GM11168 (cell line): ENCODE measurements around the gene MPV17.
"Not testable (repeated sequence)": the region's sequence is repeated elsewhere in the genome, so short reads cannot be mapped to it uniquely, and the experiment has no call there.

ENCODE experiments used
- in situ Hi-C: fragments of 300-500 bp; cut with MboI; formaldehyde crosslinking; loops from one replicate; pipeline ENCODE4 v1.12.0; 2022; ENCODE audit warnings: low sequenced_read_pairs; ENCODE audit not compliant: unreplicated experiment

The MPV17 gene, protein sequence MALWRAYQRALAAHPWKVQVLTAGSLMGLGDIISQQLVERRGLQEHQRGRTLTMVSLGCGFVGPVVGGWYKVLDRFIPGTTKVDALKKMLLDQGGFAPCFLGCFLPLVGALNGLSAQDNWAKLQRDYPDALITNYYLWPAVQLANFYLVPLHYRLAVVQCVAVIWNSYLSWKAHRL

DNA sequence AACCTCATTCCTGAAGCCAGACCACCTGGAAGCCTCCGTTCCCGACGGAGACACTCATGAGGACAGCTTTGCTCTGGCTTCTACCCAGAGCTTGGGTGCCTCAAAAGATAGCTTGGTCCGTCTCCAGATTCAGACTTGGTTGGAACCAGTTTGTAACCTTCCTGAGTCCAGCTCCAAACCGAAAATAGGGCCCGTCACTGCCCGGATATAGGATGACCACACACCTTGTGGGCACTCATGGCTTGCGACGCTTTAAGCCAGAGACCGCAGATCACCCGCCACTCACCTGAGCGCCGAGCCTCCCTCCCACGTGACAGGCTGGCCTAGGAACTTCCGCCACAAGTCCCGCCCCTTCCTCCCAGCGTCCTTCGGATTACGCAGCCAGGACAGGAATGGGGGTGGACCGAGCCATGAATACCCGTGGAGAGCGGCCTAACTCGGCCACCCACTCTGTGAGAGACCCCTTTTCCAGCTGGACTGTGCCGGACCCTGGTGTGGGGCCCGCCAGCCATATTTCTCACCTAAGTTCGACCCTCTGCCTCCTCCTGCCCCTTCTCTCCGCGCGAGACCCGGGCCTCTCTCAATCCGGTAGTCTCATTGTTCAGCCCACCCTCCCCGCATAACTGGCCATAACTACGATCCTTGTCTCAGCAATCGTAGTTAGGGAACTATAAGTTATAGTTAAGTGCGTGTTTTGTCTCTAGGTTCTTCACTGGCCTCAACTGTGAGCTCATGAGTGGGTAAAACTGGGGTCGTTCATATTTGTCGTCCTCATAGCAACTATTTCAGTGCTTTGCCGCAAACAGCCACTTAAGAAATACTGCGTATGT, at the start of gene MPV17:
TSS of gene MPV17 (minus strand) at position 332 of the 830 bp plus-strand sequence. CDS start 580 bp downstream, outside the sequence.
- in situ Hi-C loops: no loop called here

DNA sequence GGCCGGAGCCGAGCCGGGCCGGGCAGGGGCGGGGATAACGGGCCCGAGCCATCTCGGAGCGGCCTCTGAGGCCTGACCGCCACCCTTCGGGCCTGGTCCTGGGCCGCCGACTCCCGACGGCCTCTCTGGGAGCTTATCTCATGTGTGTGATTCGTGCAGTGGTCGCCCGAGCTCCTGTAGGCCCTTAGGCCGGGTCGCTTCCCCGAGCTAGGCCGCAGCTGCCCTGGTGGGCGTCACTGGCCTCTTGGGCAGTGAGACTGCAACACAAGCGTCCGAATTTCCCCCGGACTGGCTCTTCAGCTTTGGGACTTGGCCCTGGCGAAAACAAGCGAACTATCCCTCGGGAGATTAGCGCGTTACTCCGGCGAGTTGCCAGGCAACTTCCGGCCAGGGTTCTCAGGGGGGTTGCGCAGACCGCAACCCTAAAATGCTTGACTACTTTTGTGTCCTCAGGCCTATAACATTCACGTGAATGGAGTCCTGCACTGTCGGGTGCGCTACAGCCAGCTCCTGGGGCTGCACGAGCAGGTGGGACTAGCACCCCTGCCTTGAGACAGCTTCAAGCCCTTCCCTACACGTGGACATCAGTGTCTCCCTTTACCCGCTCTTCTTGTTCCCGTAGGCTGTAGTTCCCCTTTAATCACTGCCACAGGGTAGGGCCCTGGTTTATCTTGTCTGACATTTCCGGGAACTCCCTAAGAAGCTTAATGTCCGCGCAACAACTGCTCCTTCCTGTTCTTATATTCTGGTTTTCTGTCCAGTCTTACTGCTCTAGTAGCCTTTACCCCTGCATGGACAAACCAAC, 48.1 kb upstream of the MPV17 start:
- in situ Hi-C loops: no loop called here

DNA sequence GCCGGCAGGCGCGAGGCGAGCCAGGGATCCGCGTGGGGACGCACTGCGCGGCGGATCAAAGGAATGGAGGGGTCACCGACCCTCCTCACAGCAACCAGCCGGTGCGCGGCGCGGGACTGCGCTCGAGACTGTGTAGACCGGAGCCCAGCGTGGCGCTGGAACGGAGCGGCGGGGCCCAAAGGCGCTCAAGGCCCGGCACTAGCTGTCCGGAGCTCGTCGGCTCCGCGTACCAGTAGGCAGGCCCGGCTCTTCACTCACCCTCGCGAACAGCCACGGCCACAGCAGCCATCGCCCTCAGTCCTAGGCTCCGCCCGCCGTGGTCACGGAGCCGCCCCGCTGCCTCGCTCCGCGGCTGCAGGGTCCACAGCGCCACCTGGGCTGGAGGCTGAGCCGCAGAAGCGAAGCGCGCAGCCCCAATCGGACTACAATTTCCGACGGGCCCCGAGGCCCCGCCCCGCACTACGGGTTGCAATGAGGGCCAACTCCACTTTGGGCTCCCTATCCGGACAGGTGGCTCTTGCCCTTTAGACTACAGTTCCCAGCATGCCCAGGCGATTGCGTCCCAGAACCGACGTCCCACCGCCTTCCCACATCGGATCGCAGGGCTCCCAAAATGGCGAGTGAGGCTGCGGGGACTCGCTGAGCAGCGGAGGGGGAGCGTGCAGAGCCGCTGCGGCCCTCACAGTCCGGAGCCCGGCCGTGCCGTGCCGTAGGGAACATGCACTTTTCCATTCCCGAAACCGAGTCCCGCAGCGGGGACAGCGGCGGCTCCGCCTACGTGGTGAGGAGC, 47.3 kb upstream of the MPV17 start, which contains the start of the genes EIF2B4 and SNX17:
TSS of gene EIF2B4 (minus strand) at position 313 of the 790 bp plus-strand sequence. CDS start at position 289, 24 bp downstream.
TSS of gene SNX17 (plus strand) at position 591 of the 790 bp plus-strand sequence. CDS start at position 719, 128 bp downstream.
- in situ Hi-C loops: no loop called here

DNA sequence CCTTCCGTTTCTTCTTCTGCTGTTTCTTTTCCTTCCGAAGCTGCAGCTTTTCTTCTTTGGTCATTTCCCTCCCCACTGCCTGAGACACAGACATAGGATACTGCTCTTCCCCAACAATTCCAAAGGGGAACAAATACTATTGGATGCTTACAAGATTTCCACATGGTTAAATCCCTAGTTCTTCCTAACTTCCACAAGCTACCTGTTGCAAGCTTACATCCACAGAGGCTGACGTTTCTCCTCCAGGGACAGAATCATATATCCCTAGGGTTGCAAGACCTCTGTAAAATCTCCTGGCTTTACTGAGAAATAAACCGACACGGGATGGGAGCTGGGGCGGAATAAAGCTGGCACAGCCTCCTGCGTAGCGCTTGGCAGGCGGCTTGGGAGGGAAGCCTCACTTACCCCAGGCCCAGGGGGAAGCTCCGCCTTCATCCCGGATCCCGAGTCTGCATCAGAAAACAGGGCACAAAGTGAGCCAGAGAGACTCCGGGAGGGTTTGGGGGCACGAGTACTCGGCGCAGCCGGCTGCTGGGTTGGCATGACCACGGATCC, 46.7 kb upstream of the MPV17 start:
- in situ Hi-C loops: no loop called here

DNA sequence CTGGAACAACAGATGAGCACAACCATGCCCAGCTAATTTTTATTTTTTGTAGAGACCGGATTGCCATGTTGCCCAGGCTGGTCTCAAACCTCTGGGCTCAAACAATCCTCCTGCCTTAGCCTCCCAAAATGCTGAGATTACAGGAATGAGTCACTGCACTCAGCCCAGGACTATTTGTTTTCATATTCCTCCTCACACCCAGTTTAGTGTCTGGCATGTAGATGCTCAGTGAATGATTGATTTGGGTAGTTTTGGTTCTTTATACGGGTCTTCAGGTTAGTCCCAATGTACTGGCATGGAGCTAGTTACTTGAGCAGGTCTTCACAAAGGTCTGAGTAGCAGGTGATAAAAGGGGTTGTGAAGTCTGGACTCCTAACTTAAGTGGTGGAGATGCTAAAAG, 41.0 kb upstream of the MPV17 start:
- in situ Hi-C loops: no loop called here

DNA sequence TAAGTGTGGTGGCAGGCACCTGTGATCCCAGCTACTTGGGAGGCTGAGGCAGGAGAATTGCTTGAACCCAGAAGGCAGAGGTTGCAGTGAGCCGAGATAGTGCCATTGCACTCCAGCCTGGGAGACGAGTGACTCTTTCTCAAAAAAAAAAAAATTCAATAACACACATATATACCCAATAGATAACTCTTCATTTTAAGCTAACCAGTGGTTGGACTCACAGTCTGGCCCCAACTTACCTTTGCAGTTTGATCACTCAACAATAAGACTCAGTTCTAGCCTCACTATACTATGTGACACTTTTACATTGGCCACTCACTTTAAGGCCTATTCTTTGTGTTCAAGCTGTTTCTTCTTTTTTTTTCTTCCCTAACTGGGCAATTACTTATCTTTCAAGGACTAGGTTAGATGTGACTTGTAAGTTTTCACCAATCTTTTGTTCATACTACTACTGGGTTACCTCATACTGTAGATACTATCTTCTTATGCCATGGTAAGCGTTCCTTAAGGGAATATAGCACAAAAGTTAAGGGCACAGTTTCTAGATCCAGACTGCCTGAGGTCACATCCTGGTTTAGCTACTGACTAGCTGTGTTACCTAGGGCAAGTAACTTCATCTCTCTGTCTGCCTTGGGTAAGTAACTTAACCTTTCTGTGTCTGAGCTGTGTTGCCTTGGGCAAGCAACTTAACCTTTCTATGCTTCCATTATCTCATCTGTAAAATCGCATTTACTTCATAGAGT, 40.0 kb upstream of the MPV17 start:
- in situ Hi-C loops: no loop called here

DNA sequence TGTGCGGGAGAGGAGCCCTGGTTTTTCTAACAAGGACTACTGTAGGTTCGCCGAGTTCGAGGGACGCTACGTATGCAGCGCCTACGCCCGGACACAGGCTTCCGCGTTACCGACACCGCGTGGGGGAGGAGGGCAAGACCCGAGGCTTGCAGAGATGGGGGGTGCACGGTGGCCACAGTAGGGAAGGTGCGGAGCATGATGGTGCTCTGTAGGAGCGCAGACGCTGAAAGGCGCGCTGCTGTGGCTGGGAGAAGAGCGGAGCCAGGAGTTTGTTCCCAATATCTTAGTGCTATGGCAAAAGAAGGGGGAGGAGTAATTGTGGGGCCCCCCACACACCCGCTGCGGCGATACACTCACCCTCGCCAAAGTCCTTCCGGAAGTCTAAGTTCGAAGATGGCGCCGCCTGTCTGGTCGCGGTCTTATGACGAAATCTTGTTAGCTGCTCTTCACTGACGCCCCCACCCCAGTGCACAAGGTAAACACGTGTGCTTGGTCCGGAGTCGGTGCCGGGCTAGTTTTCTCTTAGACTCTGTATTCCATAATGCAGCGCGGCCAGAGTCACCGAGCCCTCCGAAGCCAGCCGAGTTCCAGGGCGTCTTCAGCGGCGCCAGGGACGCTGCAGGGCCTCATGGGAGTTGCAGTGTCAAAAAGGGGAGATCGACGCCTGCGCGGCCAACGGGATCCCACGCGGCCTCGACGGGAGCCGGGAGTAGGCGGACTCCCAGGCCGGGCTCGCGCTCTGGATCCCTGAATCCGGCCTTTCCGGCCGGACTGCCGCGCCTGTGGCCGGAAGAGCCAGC, 33.7 kb upstream of the MPV17 start, which contains the start of gene GTF3C2:
TSS of gene GTF3C2 (minus strand) at position 383 of the 800 bp plus-strand sequence. CDS start 13,210 bp downstream, outside the sequence.
- in situ Hi-C loops: no loop called here

DNA sequence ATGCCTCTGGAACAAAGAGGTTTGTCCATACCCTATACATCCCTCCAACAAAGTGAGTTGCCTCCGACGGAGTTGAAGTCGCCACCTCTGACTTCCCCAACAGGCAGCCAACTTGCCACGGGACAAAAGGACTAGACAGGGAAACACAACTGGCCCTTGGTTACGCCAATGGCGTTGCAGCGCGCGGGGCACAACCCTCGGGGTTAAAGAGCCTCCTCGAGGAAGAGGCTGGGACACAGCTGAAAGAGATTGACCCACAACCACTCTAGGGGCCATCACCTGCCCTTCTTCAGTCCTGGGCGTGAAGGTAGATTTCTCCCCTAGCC, 33.1 kb upstream of the MPV17 start:
- in situ Hi-C loops: no loop called here

DNA sequence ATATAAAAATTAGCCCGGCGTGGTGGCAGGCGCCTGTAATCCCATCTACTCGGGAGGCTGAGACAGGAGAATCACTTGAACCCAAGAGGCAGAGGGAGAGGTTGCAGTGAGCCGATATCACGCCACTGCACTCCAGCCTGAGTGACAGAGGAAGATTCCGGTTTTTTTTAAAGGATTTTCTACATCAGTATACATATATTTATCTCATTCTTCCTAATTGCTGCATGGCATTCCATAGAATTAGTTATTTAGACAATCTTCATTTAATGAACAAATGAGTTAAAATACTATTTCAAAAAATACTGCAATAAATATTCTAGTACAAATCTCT, 31.7 kb upstream of the MPV17 start:
- in situ Hi-C loops: no loop called here

DNA sequence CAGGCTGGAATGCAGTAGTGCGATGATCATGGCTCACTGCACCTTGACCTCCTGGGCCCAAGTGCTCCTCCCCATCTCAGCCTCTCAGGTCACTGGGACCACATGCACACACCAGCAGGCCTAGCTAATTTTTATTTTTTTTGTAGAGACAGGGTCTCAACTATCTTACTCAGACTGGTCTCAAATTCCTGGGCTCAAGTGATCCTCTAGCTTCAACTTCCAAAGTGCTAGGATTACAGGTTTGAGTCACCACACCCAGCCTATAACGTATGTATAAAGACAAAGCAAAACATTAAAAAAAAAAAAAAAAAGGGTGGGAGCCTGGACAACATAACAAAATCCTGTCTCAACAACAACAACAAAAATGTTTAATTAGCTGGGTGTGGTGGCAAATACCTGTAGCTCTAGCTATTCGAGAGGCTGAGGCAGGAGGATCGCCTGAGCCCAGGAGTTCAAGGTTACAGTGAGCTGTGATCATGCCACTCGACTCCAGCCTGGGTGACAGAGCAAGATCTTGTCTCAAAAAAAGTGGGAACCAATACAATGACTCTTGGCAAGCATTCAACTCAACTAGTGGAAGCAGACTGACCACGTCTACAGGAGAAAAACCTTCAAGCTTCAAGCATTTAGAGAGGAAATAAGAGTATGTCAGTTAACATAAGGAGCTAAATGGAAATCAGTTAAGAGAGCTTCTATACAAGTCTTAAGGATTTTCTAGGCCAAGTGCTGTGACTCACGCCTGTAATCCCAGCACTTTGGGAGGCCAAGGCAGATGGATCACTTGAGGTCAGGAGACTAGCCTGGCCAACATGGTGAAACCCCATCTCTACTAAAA, 31.1 kb upstream of the MPV17 start:
- in situ Hi-C loops: no loop called here

DNA sequence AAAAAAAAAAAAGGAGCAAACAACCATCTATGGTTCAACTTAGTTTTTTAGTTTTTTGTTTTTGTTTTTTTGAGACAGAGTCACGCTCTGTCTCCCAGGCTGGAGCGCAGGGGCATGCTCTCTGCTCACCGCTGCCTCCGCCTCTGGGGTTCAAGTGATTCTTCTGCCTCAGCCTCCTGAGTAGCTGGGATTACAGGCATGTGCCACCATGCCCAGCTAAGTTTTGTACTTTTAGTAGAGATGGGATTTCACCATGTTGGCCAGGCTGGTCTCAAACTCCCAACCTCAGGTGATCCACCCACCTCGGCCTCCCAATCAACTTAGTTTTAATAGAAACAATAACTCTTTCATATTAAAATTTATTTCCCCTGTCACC, 30.5 kb upstream of the MPV17 start:
- in situ Hi-C loops: not testable (repeated sequence)

DNA sequence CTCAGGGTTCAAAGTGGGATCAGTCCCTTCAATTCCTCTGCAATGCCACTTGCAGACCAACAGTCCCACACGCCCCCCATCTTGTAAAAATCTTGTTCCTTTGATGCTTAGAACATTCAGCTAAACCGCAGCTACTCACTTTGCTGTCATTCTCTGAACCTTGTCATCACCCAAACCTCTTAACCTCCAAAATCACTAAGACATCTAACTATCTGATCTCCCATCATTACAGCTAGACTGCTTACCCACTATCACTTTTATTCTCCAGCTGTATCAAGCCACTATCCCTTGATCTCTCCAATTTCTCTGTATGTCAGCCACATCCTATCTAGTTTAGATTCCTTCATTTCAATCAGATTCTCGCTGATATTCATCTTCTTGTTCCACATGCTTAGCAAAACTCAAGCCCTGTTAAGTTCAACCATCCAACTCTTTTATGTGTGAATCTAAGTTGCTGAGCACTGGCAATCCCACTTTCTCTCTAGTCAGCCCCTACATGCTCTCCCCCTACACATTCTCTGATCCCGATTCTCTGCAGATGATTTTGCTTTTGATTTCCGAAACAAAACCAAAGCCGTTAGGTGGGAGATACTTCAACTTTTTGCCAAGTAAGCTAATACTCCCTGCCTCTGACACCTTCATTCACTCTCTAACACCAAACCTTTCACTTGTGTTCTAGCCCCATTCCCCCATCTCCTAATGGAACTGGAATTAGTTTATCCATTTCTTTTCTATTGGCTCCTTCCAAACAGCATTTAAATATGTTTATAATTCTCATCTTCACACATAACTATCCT, 29.1 kb upstream of the MPV17 start:
- in situ Hi-C loops: no loop called here

DNA sequence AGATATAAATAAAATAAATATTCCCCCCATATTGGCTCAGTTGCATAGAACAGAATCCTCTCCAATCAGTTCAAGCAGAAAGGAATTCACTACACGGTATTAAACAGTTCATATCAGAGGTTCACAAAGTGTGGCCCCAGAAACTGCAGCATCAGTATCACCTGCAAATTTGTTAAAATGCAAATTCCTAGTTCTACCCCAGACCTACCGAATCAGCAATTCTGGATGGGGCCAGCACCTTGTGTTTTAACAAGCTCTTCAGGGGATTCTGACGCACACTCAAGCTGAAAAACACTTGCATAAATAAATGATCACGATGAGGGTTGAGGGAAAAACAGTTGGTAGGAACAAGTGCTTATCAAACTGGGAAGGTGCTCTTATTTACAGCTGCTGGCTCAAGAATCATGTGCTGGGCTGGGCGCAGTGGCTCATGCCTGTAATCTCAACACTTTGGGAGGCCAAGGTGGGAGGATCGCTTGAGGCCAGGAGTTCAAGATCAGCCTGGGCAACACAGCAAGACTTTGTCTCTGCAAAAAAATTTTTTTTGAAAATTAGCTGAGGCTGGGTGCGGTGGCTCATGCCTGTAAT, 27.3 kb upstream of the MPV17 start:
- in situ Hi-C loops: no loop called here

DNA sequence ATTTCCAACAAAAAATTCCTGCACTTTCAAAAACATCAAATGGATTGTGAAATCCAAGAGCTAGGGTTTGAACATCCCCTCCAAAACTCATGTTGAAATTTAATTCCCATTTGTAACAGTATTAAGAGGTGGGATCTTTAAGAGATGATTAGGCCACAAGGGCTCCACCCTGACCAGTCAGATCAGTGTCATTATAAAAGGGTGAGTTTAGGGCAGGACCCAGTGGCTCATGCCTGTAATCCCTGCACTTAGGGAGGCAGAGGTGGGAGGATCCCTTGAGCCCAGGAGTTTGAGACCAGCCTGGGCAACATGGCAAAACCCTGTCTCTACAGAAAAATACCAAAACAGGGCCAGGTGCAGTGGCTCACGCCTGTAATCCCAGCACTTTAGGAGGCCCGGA, 24.7 kb upstream of the MPV17 start:
- in situ Hi-C loops: no loop called here

DNA sequence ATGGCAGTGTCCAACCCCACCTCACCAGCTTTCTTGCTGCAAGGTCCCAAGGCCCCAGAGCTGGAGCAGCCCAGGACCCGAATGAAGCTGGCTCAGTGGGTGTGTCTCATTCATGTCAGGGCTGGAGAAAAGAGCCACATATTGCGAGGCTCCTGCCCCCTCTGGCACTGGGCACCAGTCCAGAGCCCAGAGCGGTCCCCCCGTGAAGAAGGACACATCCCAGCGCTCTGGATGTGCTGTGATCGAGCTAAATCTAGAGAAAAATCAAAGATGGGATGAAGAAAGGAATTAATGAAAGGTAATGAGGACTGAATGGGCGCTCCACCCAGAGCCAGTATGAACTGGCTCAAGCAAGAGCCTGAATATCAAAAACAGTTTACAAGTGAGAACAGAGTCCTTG, 13.3 kb upstream of the MPV17 start:
- in situ Hi-C loops: no loop called here

DNA sequence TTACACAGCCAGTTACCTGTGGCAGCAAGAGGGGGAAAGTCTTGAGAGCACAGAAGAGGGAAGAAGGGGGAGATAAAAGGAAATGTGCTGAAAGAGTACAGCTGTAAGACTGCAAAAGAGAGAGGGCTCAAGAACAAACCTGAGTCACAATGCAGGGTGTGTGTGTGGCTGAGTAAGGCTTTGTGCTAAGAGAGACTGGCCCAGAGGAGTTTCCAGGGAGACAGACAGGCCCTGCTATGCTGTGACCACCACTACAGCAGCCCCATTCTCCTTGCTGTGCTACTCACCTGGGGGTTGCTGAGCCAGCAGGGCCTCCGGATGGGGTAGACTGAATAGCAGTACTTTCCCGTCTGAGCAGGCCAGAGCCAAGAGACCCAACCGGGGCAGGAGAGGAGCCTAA, 12.4 kb upstream of the MPV17 start:
- in situ Hi-C loops: no loop called here
